Gastrocnemius medialis (tissue), 4 donors: ENCODE measurements around the gene OVAAL. TPM values are rescaled to one million over a fixed set of nuclear protein-coding genes. Genes with fewer than 3 reads are reported as not detected.

Experiments
- ATAC-seq, 2 donors: fragments of 150-250 bp; one replicate each; pipeline ENCODE4 v1.9.1; 2016
- DNase-seq, 2 donors: peaks; one replicate each; pipeline ENCODE4 v3.0.0-alpha.2; 2019
- H3K27ac ChIP-seq, 4 donors: fragments of 200-600 bp; sonication (generic); 1 replicate in 1 of 4; 2 replicates in 3 of 4; pipeline ENCODE4 v1.5.1; 2016 to 2018; ENCODE audit warnings: mild to moderate bottlenecking in 2 of 4, moderate library complexity in 1 of 4
- H3K27me3 ChIP-seq, 3 donors: fragments of 200-600 bp; sonication (generic) in 2 of 3; 1 replicate in 1 of 3; 2 replicates in 2 of 3; pipeline versions ENCODE4 v1.5.1 to v1.6.0; 2016 to 2019; ENCODE audit warnings: mild to moderate bottlenecking in 1 of 3, moderate library complexity in 1 of 3
- H3K36me3 ChIP-seq, 2 donors: fragments of 200-600 bp; sonication (generic) in 1 of 2; one replicate each; pipeline ENCODE4 v1.5.1; 2017 to 2018
- H3K4me1 ChIP-seq, 2 donors: fragments of 200-600 bp; sonication (generic) in 1 of 2; one replicate each; pipeline ENCODE4 v1.5.1; 2016 to 2017; ENCODE audit warnings: mild to moderate bottlenecking in 2 of 2
- H3K4me3 ChIP-seq, 4 donors: fragments of 200-600 bp; sonication (generic) in 3 of 4; 1 replicate in 1 of 4; 2 replicates in 3 of 4; pipeline ENCODE4 v1.5.1; 2016 to 2019; ENCODE audit warnings: mild to moderate bottlenecking in 2 of 4
- H3K9me3 ChIP-seq, 3 donors: fragments of 200-600 bp; sonication (generic) in 2 of 3; 1 replicate in 1 of 3; 2 replicates in 2 of 3; pipeline ENCODE4 v1.5.1; 2016 to 2019
- POLR2A ChIP-seq, 2 donors: fragments of 450-650 bp; IDR thresholded peaks; one replicate each; pipeline ENCODE4 v1.6.1; 2017; ENCODE audit warnings: antibody characterized with exemption in 2 of 2, mild to moderate bottlenecking in 2 of 2, moderate library complexity in 2 of 2
- in situ Hi-C, 4 donors: fragments of 200-750 bp; cut with MboI; loops; one replicate each; pipeline versions ENCODE4 v1.15.0 to v1.8.0; 2017; ENCODE audit warnings: low sequenced_read_pairs in 4 of 4
- intact Hi-C: fragments of 100-400 bp; cut with DNase I; formaldehyde crosslinking; loops from one replicate; pipeline ENCODE4 v1.15.1; 2023; ENCODE audit warnings: low total_unique reads
- total RNA-seq, 4 donors: library from RNA; depleted of rRNA; stranded (reverse); fragments of >200 nt; gene quantifications; one replicate each; pipeline versions ENCODE4 v1.1.0 to v1.2.3, GENCODE V29; 2016
- TF ChIP-seq, protein P1 (sequence below), 5 experiments: fragments of 450-650 bp in 3 of 5; fragments of 200-600 bp in 2 of 5; sonication (generic) in 2 of 5; IDR thresholded peaks in 4 of 5; conservative IDR thresholded peaks in 1 of 5; 1 replicate in 4 of 5; 2 replicates in 1 of 5; pipeline ENCODE4 v1.5.1; 2016 to 2019; ENCODE audit warnings: antibody characterized with exemption in 5 of 5, mild to moderate bottlenecking in 3 of 5, moderate library complexity in 3 of 5

Gene OVAAL
- total RNA-seq, 4 donors from 2014 or later = not detected

DNA sequence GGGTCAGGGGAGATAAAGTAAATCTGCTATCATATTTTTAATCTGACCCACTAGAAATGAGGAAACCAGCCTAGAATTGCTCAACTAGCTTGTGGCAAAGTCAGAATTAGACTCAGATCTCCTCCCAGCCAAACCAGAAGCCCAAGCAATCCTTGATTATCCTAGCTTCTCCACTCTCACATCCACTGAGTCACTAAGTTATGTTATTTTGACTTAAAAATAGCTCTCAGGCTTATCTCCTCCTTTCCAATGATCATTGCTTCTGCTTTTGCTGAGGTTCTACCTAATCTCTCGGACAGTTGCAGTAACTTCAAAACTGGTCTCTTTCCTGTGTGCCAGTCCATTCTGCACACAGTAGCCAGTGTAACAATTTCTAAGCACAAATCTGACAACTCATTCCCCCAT lies 22.9 kb downstream of the OVAAL start:
- in situ Hi-C loops (no loop called here), intact Hi-C loops (no loop called here)
- no peak overlapping the region for H3K4me3 ChIP-seq
- H3K9me3 ChIP-seq = no peaks in the 10 kb centered on the region
- TF ChIP-seq, protein P1, sequence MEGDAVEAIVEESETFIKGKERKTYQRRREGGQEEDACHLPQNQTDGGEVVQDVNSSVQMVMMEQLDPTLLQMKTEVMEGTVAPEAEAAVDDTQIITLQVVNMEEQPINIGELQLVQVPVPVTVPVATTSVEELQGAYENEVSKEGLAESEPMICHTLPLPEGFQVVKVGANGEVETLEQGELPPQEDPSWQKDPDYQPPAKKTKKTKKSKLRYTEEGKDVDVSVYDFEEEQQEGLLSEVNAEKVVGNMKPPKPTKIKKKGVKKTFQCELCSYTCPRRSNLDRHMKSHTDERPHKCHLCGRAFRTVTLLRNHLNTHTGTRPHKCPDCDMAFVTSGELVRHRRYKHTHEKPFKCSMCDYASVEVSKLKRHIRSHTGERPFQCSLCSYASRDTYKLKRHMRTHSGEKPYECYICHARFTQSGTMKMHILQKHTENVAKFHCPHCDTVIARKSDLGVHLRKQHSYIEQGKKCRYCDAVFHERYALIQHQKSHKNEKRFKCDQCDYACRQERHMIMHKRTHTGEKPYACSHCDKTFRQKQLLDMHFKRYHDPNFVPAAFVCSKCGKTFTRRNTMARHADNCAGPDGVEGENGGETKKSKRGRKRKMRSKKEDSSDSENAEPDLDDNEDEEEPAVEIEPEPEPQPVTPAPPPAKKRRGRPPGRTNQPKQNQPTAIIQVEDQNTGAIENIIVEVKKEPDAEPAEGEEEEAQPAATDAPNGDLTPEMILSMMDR (IDR thresholded peaks at IDR 0.05 in 4 of 5, conservative IDR thresholded peaks at IDR 0.05 in 1 of 5) = no peak
- TF ChIP-seq POLR2A (IDR thresholded peaks at IDR 0.05) = no peak
- H3K36me3 ChIP-seq = no peaks in the 10 kb centered on the region
- H3K27me3 ChIP-seq = no peaks in the 10 kb centered on the region
- no peaks in the 10 kb centered on the region for H3K4me1 ChIP-seq
- no peak for DNase-seq
- no peak for ATAC-seq
- no peak overlapping the region for H3K27ac ChIP-seq

DNA sequence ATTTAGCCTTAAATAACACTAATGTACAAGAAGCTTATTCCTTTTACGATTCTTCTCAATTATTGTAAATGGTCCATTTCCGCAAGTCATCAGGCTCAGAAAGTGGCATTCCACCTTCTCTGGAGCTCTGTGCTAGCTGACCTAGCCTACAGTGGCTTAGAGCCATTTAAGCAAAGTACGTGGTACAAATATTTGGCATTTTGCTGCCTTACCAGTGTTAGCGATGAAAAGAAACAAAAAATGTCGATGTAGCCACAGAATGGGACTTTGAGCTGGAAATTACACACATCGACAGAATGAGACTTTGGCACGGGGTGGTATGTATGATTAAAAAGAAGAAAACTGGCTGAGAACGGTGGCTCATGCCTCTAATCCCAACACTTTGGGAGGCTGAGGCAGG lies 26.1 kb downstream of the OVAAL start:
- H3K9me3 ChIP-seq = no peaks in the 10 kb centered on the region
- no peak for DNase-seq
- no peak for ATAC-seq
- no peak overlapping the region for H3K27ac ChIP-seq
- intact Hi-C loops = no loop called here
- H3K4me1 ChIP-seq = no peaks in the 10 kb centered on the region
- no peaks in the 10 kb centered on the region for H3K36me3 ChIP-seq
- in situ Hi-C loops = no loop called here
- H3K27me3 ChIP-seq = no peaks in the 10 kb centered on the region
- TF ChIP-seq, protein P1 (IDR thresholded peaks at IDR 0.05 in 4 of 5, conservative IDR thresholded peaks at IDR 0.05 in 1 of 5) = no peak
- no peak for TF ChIP-seq POLR2A (IDR thresholded peaks at IDR 0.05)
- H3K4me3 ChIP-seq = no peak overlapping the region

DNA sequence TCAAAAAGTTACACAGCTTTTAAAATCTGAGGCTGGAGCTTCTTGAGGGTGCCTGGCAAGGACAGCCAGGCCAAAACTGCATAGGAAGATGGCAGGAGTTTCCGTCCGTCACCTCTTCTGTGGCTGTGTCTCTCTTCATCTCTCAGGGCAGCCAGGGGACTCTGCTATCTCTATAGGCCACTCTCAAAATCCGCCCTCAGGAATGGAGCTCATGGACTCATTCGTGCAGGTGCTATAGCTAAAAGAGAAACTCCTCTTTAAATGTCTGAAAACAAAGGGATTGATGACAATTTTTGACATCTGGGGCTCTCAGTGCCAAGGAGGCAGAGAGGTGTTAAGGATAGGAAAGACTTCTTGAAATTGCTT lies 27.2 kb downstream of the OVAAL start:
- in situ Hi-C loops = no loop called here
- ATAC-seq = no peak
- intact Hi-C loops = no loop called here

DNA sequence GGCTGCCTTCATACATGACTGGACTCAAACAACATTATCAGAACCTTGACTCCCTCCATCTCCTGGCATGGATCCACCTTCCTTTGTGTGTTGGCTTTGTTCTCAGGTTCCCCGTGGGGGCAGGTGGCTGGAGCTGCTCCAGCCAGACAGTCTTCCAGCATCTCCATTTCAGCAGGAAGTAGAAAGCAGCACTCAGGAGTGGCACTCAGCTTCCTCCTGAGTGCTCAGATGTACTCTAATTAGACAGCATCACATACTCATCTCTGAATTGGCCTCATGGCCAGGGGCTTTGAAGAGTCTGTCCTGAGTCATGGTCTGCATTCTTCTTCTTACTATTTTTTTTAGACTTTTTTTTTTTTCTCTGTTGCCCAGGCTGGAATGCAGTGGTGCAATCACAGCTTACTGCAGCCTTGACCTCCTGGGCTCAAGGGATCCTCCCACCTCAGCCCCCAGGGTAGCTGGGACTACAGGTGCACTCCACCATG lies 27.9 kb downstream of the OVAAL start:
- Histone ChIP-seq H3K27me3 (no peaks in the 10 kb centered on the region), H3K27ac (no peak overlapping the region), H3K4me1 (no peaks in the 10 kb centered on the region), H3K9me3 (no peaks in the 10 kb centered on the region), H3K36me3 (no peaks in the 10 kb centered on the region), H3K4me3 (no peak overlapping the region)
- ATAC-seq (no peak), DNase-seq (no peak)
- intact Hi-C loops (no loop called here), in situ Hi-C loops (no loop called here)
- TF ChIP-seq POLR2A (IDR thresholded peaks at IDR 0.05) = no peak
- TF ChIP-seq, protein P1 (IDR thresholded peaks at IDR 0.05 in 4 of 5, conservative IDR thresholded peaks at IDR 0.05 in 1 of 5) = no peak

More for the DNA sequence above, 27.2 kb downstream of the OVAAL start:
- DNase-seq = no peak
- TF ChIP-seq, protein P1 (IDR thresholded peaks at IDR 0.05 in 4 of 5, conservative IDR thresholded peaks at IDR 0.05 in 1 of 5) = no peak
- TF ChIP-seq POLR2A (IDR thresholded peaks at IDR 0.05) = no peak
- Histone ChIP-seq H3K27me3 (no peaks in the 10 kb centered on the region), H3K36me3 (no peaks in the 10 kb centered on the region), H3K9me3 (no peaks in the 10 kb centered on the region), H3K4me3 (no peak overlapping the region), H3K27ac (no peak overlapping the region), H3K4me1 (no peaks in the 10 kb centered on the region)

DNA sequence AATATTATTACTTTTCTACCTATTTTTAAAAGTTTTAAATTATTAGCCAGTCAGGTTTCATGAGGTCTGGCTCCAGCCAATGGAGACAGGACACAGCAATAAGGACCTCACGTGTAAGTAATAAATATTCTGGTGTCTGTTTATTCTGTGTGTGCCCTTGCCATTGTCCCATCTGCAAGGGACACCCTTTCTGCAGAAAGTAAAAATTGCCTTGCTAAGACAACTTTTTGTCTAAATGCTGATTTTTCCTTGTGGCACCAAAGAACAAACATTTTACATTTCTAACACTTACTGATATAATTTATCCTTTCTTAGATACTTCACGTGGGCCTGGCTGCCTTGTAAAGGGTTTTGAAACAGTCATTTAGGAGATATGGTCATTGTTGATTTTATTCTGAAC lies 29.4 kb downstream of the OVAAL start:
- Histone ChIP-seq H3K27me3 (no peaks in the 10 kb centered on the region), H3K9me3 (no peaks in the 10 kb centered on the region), H3K4me3 (no peak overlapping the region), H3K4me1 (no peaks in the 10 kb centered on the region), H3K27ac (no peak overlapping the region), H3K36me3 (no peaks in the 10 kb centered on the region)
- in situ Hi-C loops = no loop called here
- DNase-seq = no peak
- no peak for TF ChIP-seq POLR2A (IDR thresholded peaks at IDR 0.05)
- TF ChIP-seq, protein P1 (IDR thresholded peaks at IDR 0.05 in 4 of 5, conservative IDR thresholded peaks at IDR 0.05 in 1 of 5) = no peak
- intact Hi-C loops = no loop called here
- no peak for ATAC-seq
